Colonic mucosa (tissue), 4 donors: ENCODE results near the gene DSCAML1. TPM values are rescaled to one million over a fixed set of nuclear protein-coding genes. Genes with fewer than 3 reads are reported as not detected.

Experiments used
- DNase-seq: peaks from one replicate; pipeline ENCODE4 v3.0.0-alpha.2; 2020
- H3K27ac ChIP-seq: fragments of 200-600 bp; one replicate; pipeline ENCODE4 v1.8.0; 2021
- H3K27me3 ChIP-seq: fragments of 200-600 bp; one replicate; pipeline ENCODE4 v1.8.0; 2021
- H3K36me3 ChIP-seq: fragments of 200-600 bp; one replicate; pipeline ENCODE4 v1.8.0; 2021
- H3K4me1 ChIP-seq: fragments of 200-600 bp; one replicate; pipeline ENCODE4 v1.8.0; 2021; ENCODE audit warnings: mild to moderate bottlenecking
- H3K4me3 ChIP-seq: fragments of 200-600 bp; one replicate; pipeline ENCODE4 v1.8.0; 2021
- H3K9ac ChIP-seq, 2 donors: one replicate each; pipeline ENCODE4 v1.7.0; 2013; ENCODE audit warnings: control low read depth in 2 of 2, low read depth in 2 of 2, low read length in 2 of 2
- H3K9me3 ChIP-seq: fragments of 200-600 bp; one replicate; pipeline ENCODE4 v1.8.0; 2021
- intact Hi-C: fragments of 100-400 bp; cut with DNase I; formaldehyde crosslinking; loops from one replicate; pipeline ENCODE4 v1.14.1; 2022
- total RNA-seq, 2 donors: library from RNA; stranded (reverse); fragmentation: NEBNext Ultra II Directional in 1 of 2; extraction: Animal tissue kit (Norgen Biotek cat#: 25700) in 1 of 2; gene quantifications; one replicate each; pipeline ENCODE4 v1.2.1, GENCODE V29; 2021
- TF ChIP-seq, protein P1 (sequence below): fragments of 200-600 bp; IDR thresholded peaks from one replicate; pipeline ENCODE4 v1.8.0; 2022; ENCODE audit warnings: antibody characterized with exemption, mild to moderate bottlenecking
- donor health status: healthy.
- donor health status: DM: no; HTN: no; CAD: no.
- donor health status: DM: no; HTN: no; CAD: no.

The DSCAML1 gene
- total RNA-seq, 2 donors from 2014 or later = 1.2 to 4.3 TPM

DNA sequence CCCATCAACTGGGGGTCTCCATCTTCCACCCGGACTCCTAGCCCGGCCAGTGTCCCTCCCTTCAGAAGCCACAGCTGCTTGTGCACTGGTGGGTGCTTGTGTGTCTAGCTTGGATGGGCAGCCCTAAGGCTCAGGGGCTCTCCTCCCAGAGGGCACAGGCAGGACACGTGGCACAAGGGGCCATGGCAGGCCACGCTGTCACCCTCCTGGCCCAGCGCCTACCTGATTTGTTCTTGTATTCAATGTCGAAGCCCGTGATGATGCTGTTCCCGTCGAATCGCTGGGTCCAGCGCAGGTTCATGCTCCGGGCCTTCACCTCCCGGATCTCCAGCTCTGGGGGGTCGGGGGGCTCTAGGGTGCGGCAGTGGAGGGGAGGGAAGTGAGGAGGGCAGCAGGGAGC is 316.8 kb downstream of the DSCAML1 start:
- Histone ChIP-seq H3K27ac (no peak overlapping the region), H3K4me1 (no peaks in the 10 kb centered on the region), H3K9ac (no peak overlapping the region), H3K9me3 (no peaks in the 10 kb centered on the region), H3K36me3 (no peaks in the 10 kb centered on the region), H3K27me3 (no peaks in the 10 kb centered on the region), H3K4me3 (no peak overlapping the region)
- TF ChIP-seq, protein P1, sequence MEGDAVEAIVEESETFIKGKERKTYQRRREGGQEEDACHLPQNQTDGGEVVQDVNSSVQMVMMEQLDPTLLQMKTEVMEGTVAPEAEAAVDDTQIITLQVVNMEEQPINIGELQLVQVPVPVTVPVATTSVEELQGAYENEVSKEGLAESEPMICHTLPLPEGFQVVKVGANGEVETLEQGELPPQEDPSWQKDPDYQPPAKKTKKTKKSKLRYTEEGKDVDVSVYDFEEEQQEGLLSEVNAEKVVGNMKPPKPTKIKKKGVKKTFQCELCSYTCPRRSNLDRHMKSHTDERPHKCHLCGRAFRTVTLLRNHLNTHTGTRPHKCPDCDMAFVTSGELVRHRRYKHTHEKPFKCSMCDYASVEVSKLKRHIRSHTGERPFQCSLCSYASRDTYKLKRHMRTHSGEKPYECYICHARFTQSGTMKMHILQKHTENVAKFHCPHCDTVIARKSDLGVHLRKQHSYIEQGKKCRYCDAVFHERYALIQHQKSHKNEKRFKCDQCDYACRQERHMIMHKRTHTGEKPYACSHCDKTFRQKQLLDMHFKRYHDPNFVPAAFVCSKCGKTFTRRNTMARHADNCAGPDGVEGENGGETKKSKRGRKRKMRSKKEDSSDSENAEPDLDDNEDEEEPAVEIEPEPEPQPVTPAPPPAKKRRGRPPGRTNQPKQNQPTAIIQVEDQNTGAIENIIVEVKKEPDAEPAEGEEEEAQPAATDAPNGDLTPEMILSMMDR = no peak
- intact Hi-C loops = no loop called here
- DNase-seq = no peak

DNA sequence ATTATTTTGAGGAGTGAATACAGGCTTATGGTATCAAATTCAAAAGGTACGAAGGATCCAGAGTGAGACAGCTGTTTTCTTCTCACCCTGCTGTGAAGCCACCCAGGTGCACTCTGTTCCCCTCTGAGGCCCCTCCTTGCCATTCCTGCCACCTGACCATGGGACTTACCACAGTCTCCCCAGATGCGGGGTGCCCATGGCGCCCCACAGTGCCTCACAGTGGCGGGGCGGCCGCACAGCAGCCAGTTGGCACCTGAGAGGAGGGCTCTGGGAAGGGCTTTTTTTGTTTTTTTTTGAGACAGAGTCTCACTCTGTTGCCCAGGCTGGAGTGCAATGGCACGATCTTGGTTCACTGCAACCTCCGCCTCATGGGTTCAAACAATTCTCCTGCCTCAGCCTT is 317.6 kb downstream of the DSCAML1 start:
- Histone ChIP-seq H3K36me3 (no peaks in the 10 kb centered on the region), H3K27me3 (no peaks in the 10 kb centered on the region), H3K4me1 (no peaks in the 10 kb centered on the region), H3K9ac (no peak overlapping the region), H3K9me3 (no peaks in the 10 kb centered on the region), H3K4me3 (no peak overlapping the region), H3K27ac (no peak overlapping the region)
- intact Hi-C loops = no loop called here
- no peak for DNase-seq
- TF ChIP-seq, protein P1 = no peak

DNA sequence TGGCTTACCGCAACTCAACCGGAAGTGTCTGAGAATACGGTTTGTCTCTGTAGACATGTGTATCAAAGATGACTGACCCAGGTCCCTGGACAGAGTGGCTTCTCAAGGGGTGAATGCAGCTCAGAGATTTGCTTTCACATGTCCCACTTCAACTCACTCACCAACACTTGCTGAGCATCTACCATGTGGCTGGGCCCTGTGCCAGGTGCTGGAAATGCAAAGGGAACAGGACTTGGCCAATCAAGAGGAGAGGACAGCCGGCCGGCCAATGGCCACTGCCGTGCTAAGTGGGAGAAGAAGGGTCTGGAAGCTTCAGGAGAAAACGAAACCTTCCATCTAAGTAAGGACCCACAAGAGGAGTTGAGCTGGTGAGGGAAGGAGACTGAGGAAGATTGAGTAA is 318.1 kb downstream of the DSCAML1 start:
- Histone ChIP-seq H3K9me3 (no peaks in the 10 kb centered on the region), H3K27me3 (no peaks in the 10 kb centered on the region), H3K27ac (no peak overlapping the region), H3K4me1 (no peaks in the 10 kb centered on the region), H3K36me3 (no peaks in the 10 kb centered on the region), H3K9ac (no peak overlapping the region), H3K4me3 (no peak overlapping the region)
- TF ChIP-seq, protein P1 = no peak
- intact Hi-C loops = no loop called here
- no peak for DNase-seq

DNA sequence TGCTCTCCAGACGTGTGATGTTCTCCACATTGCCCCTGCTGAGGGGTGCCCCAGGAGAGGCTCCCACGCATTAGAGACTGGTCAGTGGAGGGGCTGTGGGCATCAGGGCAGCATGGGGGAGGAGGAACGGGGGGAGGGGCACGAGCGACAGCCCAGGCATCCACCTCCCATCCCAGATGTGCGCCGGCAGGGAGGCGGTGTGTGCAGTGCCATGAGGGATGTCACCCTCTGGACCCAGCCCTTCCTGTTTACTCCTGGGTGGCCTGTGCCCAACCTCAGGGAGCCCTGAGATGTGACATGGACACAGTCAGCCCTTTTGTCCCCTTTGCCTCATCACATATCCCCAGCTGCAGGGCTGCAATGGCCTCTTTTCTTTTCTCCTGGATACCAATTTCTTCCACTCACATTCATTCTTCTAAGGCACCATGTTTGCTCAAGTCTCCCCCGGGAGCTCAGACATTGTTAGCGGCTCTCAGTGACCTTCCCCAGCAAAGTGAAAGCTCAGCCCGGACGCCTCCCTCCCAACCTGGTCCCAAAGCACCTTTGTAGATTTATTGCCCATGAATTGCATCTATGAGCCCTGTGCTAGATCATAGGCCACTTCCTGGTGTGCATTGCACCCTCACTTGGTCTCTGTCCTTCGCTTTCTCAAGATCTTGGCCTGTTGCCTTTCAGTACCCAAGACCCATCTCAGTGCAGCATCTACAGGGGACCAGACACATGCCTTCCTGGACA is 318.7 kb downstream of the DSCAML1 start:
- intact Hi-C loops = no loop called here
- Histone ChIP-seq H3K9me3 (no peaks in the 10 kb centered on the region), H3K36me3 (no peaks in the 10 kb centered on the region), H3K27ac (no peak overlapping the region), H3K9ac (no peak overlapping the region), H3K4me1 (no peaks in the 10 kb centered on the region), H3K27me3 (no peaks in the 10 kb centered on the region), H3K4me3 (no peak overlapping the region)
- DNase-seq = peak; percentile 28
- TF ChIP-seq, protein P1 = no peak

DNA sequence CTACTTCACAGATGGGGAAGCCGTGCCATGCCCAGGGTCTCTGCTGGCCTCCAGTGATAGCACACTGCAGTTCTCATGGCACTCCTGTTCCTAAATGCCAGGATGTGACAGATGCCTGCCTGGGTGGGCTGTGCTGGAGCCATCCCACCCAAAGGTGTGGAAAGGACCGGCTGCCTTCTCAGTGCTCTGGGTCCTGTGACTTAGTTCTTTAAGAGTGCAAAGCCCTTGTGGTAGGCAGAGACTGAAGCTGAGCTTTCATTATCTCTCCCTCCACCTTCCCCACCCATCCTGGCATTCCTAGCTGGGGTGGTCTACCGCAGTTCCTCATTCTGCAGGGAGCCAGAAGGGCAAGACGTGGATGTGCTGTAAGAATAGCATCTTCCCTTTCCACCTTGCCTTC is 319.3 kb downstream of the DSCAML1 start:
- intact Hi-C loops = no loop called here
- Histone ChIP-seq H3K27ac (no peak overlapping the region), H3K9me3 (no peaks in the 10 kb centered on the region), H3K27me3 (no peaks in the 10 kb centered on the region), H3K4me3 (no peak overlapping the region), H3K4me1 (no peaks in the 10 kb centered on the region), H3K36me3 (no peaks in the 10 kb centered on the region), H3K9ac (no peak overlapping the region)
- DNase-seq = no peak
- TF ChIP-seq, protein P1 = no peak
